Femur (tissue), 1 donor: ENCODE data around the gene ADAMTSL3.
A peak's percentile ranks its signal among the peaks of the same experiment; 100 is the strongest.
"Not testable (repeated sequence)": the region's sequence is repeated elsewhere in the genome, so short reads cannot be mapped to it uniquely, and the experiment has no call there.

ENCODE experiments used
- DNase-seq: peaks from one replicate; pipeline ENCODE4 v3.0.0-alpha.2; 2017

The ADAMTSL3 gene

GRCh38 chr15:84051146-84051545, 397.2 kb downstream of the ADAMTSL3 start:
- DNase-seq: not testable (repeated sequence)

- not testable (repeated sequence) for DNase-seq
Measured at GRCh38 chr15:84054544-84054943, 400.6 kb downstream of the ADAMTSL3 start.

GRCh38 chr15:84057714-84058331, 403.9 kb downstream of the ADAMTSL3 start:
- no peak for DNase-seq

- DNase-seq: not testable (repeated sequence)
Measured at GRCh38 chr15:84063674-84064073, 409.8 kb downstream of the ADAMTSL3 start.

- DNase-seq: not testable (repeated sequence)
Measured at GRCh38 chr15:84068674-84069073, 414.8 kb downstream of the ADAMTSL3 start.

GRCh38 chr15:84078038-84078437, 424.1 kb downstream of the ADAMTSL3 start:
- DNase-seq: not testable (repeated sequence)

GRCh38 chr15:84079325-84079884, 425.5 kb downstream of the ADAMTSL3 start:
- DNase-seq: not testable (repeated sequence)

- peak; percentile 49 for DNase-seq
Measured at GRCh38 chr15:84079885-84080777, 426.2 kb downstream of the ADAMTSL3 start.

- not testable (repeated sequence) for DNase-seq
Measured at GRCh38 chr15:84080778-84081084, 426.8 kb downstream of the ADAMTSL3 start.

GRCh38 chr15:84081391-84082168, 427.7 kb downstream of the ADAMTSL3 start:
- DNase-seq: no peak

- DNase-seq: no peak
Measured at GRCh38 chr15:84082739-84083138, 428.8 kb downstream of the ADAMTSL3 start.

- not testable (repeated sequence) for DNase-seq
Measured at GRCh38 chr15:84086071-84086470, 432.1 kb downstream of the ADAMTSL3 start.
